GM23338 (cell line): Measurements from ENCODE around the gene TCF7L1.

Experiments used
- EZH2phosphoT487 ChIP-seq: fragments of 200-600 bp; sonication (generic); IDR thresholded peaks from one replicate; pipeline ENCODE4 v1.8.1; 2018; ENCODE audit warnings: antibody characterized with exemption; ENCODE audit not compliant: unreplicated experiment
- TF ChIP-seq, protein P1 (sequence below), 2 experiments: fragments of 200-600 bp in 1 of 2; sonication (generic) in 1 of 2; conservative IDR thresholded peaks; 2 replicates each; pipeline versions ENCODE4 v1.5.1 to v1.6.1; 2016 to 2017; ENCODE audit warnings: antibody characterized with exemption in 2 of 2, low read depth in 2 of 2, mild to moderate bottlenecking in 2 of 2, moderate library complexity in 1 of 2

DNA sequence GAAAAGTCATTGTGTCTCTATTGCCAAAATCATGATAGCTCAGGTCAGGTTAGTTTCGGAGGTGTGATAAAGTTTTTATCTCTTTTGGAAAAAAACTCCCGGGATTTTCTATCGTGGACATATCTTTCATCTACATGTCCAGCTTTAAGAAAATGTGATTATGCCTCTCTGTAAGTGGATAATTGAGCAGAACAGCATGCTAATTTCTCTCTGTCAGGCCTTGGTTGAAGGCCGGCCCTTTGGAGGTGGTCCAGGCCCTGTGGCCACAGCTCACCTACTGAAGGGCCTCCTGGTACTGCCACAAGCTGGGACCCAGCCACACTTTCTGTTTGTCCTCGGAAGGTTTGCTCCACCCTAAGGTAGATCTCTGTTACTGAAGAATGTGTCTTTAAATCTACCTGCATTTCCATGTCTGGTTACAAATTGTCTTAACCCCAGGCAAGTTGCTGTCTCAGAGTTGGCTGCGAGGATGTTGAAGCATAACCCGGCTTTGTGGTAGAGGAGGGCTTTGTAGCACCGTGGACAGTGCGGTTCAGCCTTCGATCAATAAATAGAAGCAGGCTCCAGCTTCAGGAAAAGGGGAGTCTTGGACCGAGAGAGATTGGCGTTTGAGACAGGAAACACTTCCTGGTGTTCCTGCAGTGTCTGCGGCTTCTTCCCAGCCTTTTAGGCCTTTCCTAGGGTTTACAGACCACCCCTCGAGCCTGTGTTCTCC is 25.5 kb downstream of the TCF7L1 start:
- TF ChIP-seq, protein P1, sequence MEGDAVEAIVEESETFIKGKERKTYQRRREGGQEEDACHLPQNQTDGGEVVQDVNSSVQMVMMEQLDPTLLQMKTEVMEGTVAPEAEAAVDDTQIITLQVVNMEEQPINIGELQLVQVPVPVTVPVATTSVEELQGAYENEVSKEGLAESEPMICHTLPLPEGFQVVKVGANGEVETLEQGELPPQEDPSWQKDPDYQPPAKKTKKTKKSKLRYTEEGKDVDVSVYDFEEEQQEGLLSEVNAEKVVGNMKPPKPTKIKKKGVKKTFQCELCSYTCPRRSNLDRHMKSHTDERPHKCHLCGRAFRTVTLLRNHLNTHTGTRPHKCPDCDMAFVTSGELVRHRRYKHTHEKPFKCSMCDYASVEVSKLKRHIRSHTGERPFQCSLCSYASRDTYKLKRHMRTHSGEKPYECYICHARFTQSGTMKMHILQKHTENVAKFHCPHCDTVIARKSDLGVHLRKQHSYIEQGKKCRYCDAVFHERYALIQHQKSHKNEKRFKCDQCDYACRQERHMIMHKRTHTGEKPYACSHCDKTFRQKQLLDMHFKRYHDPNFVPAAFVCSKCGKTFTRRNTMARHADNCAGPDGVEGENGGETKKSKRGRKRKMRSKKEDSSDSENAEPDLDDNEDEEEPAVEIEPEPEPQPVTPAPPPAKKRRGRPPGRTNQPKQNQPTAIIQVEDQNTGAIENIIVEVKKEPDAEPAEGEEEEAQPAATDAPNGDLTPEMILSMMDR (conservative IDR thresholded peaks at IDR 0.05; ENCODE audit: low read depth in 2 of 2), result no peak
- TF ChIP-seq EZH2phosphoT487, result no peak
